ENCODE results near the gene TM4SF20. TPM values are rescaled to one million over a fixed set of nuclear protein-coding genes. Genes with fewer than 3 reads are reported as not detected.

The TM4SF20 gene, protein sequence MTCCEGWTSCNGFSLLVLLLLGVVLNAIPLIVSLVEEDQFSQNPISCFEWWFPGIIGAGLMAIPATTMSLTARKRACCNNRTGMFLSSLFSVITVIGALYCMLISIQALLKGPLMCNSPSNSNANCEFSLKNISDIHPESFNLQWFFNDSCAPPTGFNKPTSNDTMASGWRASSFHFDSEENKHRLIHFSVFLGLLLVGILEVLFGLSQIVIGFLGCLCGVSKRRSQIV
- under 0.01 and 0.28 TPM in 2 replicates for total RNA-seq

DNA sequence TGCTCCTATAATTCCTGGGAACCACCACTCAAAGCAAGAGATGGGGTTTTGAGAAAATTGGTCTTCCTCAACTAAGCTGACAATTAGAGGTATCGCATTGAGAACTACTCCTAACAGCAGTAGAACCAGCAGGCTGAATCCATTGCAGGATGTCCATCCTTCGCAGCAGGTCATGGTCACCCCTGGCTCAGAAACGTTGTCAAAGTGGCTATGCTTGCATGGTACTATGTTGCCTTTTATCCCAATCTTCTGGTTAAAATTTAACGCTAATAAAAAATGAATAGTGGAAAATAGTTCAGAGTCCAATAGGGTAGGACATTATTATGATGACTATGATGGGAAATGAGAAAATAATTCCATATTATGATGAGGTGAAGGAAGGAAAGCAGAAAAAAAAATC is at the start of gene TM4SF20:
Gene TM4SF20, minus strand, starts transcription at position 212 of the 400 bp plus-strand sequence. Its CDS starts 38 bp downstream, at position 174.

DNA sequence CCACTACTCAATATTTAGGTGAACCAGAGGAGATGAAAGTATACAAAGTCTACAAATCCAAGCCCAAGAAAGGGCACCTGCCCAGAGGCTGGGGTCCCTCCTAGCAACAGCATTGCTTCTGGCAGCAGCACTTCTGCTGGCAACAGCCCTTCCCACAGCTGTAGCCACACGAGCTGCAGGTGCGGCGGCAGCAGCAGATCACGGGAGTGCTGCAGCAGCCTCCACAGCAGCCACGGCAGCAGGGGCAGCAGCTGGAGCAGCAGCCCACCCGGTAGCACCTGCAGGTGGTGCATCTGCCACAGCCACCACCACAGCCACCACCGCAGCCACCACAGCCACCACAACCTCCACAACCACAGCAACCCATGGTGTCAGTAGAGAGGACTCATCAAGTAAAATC is 8.5 kb upstream of the TM4SF20 start, which contains the start of gene SCYGR1:
Gene SCYGR1, minus strand, starts transcription at position 367 of the 400 bp plus-strand sequence. Its CDS starts 0 bp downstream, at position 367.

DNA sequence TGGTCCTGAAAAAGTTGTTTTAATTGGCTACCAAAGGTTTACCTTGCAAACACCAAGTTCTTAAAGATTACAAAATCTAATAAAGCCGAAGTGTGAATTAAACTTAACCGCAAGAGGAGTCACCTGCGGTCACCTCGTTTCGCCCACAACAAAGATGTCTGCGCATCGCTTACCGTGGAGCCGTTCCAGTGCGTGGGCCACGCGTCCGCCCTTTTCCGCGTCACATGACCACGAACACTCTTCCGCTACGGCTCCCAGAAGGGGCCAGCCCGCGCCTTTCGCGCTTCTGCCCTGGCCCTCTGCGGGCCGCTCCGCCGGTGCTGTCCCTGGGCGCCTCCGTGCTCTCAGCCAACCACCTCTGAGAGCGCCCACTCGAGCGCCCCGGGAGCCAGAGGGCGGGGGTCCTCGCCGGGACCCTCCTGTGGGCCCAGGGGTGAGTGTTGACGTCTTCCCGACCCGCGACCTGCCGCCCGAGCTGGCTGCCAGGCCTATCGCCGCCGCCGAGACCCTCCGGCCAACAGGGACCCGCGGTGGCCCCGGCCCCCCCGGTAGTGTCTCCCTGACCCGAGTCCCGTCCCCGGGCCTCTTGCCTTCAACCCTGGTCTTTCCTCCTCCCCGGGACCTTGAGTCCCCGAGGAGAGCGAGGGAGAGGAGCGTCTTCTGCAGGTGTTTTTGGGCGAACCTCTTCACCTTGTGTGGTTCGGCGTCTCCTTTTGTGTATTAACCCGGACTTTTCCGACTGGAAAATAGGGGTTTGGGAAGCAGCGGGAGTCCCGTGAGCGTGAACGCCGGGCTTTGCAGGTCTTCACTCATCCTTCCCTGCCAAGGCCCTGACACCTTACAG is 53.9 kb downstream of the TM4SF20 start, which contains the start of gene MFF:
Gene MFF, plus strand, starts transcription at position 257 of the 844 bp plus-strand sequence. CDS start 5,415 bp downstream, outside the sequence.

Other genes with a start within 250 kb of the TM4SF20 start
- gene COL4A4, start 215.1 kb downstream of the TM4SF20 start, total RNA-seq: 4.4 and 24.0 TPM in 2 replicates
- gene COL4A3, start 214.7 kb downstream of the TM4SF20 start, total RNA-seq: 0.58 and 11.0 TPM in 2 replicates
- gene MFF, start 54.1 kb downstream of the TM4SF20 start, total RNA-seq: 51.8 and 102 TPM in 2 replicates
- not detected in 2 replicates for gene SCYGR1, start 8.6 kb upstream of the TM4SF20 start, total RNA-seq
- 65.7 and 67.7 TPM in 2 replicates for gene AGFG1, start 92.8 kb upstream of the TM4SF20 start, total RNA-seq
- gene SCYGR2, start 219.6 kb upstream of the TM4SF20 start, total RNA-seq: not detected in 2 replicates
- gene SCYGR3, start 235.5 kb upstream of the TM4SF20 start, total RNA-seq: not detected in 2 replicates
- not detected in 2 replicates for gene SCYGR4, start 238.2 kb upstream of the TM4SF20 start, total RNA-seq

Data from regular cardiac myocyte (primary cell).